ENCODE data around the gene OSBP. TPM values are rescaled to one million over a fixed set of nuclear protein-coding genes. Genes with fewer than 3 reads are reported as not detected.

The OSBP gene, protein sequence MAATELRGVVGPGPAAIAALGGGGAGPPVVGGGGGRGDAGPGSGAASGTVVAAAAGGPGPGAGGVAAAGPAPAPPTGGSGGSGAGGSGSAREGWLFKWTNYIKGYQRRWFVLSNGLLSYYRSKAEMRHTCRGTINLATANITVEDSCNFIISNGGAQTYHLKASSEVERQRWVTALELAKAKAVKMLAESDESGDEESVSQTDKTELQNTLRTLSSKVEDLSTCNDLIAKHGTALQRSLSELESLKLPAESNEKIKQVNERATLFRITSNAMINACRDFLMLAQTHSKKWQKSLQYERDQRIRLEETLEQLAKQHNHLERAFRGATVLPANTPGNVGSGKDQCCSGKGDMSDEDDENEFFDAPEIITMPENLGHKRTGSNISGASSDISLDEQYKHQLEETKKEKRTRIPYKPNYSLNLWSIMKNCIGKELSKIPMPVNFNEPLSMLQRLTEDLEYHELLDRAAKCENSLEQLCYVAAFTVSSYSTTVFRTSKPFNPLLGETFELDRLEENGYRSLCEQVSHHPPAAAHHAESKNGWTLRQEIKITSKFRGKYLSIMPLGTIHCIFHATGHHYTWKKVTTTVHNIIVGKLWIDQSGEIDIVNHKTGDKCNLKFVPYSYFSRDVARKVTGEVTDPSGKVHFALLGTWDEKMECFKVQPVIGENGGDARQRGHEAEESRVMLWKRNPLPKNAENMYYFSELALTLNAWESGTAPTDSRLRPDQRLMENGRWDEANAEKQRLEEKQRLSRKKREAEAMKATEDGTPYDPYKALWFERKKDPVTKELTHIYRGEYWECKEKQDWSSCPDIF
- 50.9 TPM for total RNA-seq
- 10 to 100 TPM; 23.9 to 30.9 (median 27.3) TPM for polyA plus RNA-seq

DNA sequence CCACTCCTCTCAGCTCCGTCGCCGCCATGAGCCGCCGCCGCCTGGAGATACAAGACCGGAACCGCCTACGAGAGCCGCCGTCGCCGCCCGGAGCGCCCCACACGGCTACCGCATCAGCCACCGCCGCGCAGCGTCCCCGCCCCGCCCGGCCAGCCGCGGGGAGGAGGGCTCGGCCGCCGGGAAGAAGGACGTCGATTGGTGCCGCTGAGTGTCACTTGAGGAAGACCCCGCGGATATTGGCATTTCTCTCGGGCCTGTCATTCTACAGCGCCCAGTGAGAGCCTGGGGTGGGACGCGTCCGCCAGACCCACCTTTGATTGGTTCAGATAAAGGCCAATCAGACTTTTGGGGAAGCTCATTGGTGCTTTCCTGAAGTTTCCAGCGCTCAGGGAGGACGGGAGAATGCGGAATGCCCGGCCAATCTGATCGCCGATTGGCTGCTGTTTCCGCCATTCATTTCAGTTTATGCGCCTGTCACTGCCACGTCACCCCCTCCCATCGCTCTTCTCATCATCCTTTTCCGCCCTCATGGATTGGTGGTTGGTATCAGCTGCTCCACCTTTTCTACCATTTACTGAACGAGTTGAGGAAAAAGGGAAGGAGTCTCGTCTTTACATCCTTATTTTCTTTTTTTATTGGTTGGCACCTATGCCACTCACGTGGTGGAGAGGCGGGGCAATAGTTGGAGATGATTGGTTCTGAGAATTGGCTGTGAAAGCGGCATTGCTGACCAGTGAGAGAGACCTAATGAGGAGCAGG is at the start of gene OSBP:
OSBP (minus strand) TSS at position 138 of the 759 bp plus-strand sequence; CDS start at position 28, 110 bp downstream.
- Mint-ChIP-seq H3K36me3 (peaks cover 3% of the 10 kb centered on the region), H3K4me1 (peaks cover 14 to 48% (median 34%) of the 10 kb centered on the region in 4 donors), H3K27me3 (no peaks in the 10 kb centered on the region), H3K27ac (peak within 1 kb of the TSS; percentile 96 to 99 (median 98)), H3K9me3 (no peaks in the 10 kb centered on the region), H3K4me3 (peak within 1 kb of the TSS; percentile 79 to 98 (median 94))
- no peaks in the 10 kb centered on the region for H3K27me3 ChIP-seq (ENCODE audit: control insufficient read depth, insufficient read depth, low read length)
- DNase-seq (peak; percentile 97 to 100 (median 99)), ATAC-seq (ENCODE audit: low read depth in 2 of 2) (peak; percentile 81 to 85)
- H3K36me3 ChIP-seq (ENCODE audit: control insufficient read depth, insufficient read depth, low read length) = peaks cover 10% of the 10 kb centered on the region
- peak within 1 kb of the TSS; percentile 97 for H3K27ac ChIP-seq (ENCODE audit: insufficient read depth, low read length, poor library complexity, severe bottlenecking)
- H3K4me3 ChIP-seq (ENCODE audit: low read depth, low read length) = peak within 1 kb of the TSS; percentile 92
- peaks cover 39% of the 10 kb centered on the region for H3K4me1 ChIP-seq (ENCODE audit: control insufficient read depth, insufficient read depth, low read length, poor library complexity, severe bottlenecking)
- no peaks in the 10 kb centered on the region for H3K9me3 ChIP-seq (ENCODE audit: control insufficient read depth in 2 of 2, low read length in 2 of 2)

DNA sequence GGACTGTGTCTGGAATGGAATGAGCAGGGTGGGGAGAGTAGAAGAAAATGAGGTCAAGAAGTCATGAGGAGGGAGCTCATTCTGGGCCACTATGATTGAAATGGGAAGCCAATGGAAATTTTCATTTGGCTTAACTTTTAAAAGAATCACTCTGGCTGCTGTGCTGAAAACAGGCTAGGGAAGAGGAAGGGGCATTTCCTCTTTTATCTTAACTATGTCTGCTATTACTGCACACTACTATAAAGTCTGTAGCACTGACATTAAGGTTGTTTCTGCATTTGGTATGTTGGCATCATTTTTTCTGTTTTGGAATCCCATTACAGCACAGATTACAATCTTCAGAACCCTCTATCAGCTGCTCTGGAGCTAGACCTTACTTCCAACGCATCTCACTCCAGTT is 45.0 kb upstream of the OSBP start:
- H3K4me1 Mint-ChIP-seq = peaks cover 21 to 43% (median 29%) of the 10 kb centered on the region in 4 donors
- H3K4me3 Mint-ChIP-seq = peak overlapping the region in 1 of 4 donors; percentile 71
- no peak for DNase-seq
- no peaks in the 10 kb centered on the region for H3K9me3 Mint-ChIP-seq
- no peaks in the 10 kb centered on the region for H3K27me3 Mint-ChIP-seq
- no peaks in the 10 kb centered on the region for H3K9me3 ChIP-seq (ENCODE audit: control insufficient read depth in 2 of 2, low read length in 2 of 2)
- no peak for ATAC-seq (ENCODE audit: low read depth in 2 of 2)
- H3K36me3 Mint-ChIP-seq = peaks cover 46% of the 10 kb centered on the region
- H3K27ac ChIP-seq (ENCODE audit: insufficient read depth, low read length, poor library complexity, severe bottlenecking) = no peak overlapping the region
- H3K36me3 ChIP-seq (ENCODE audit: control insufficient read depth, insufficient read depth, low read length) = peaks cover 82% of the 10 kb centered on the region
- peaks cover 21% of the 10 kb centered on the region for H3K4me1 ChIP-seq (ENCODE audit: control insufficient read depth, insufficient read depth, low read length, poor library complexity, severe bottlenecking)
- no peaks in the 10 kb centered on the region for H3K27me3 ChIP-seq (ENCODE audit: control insufficient read depth, insufficient read depth, low read length)
- peak overlapping the region in 2 of 3 donors; percentile 42 to 48 for H3K27ac Mint-ChIP-seq
- H3K4me3 ChIP-seq (ENCODE audit: low read depth, low read length) = no peak overlapping the region

- no peaks in the 10 kb centered on the region for H3K9me3 Mint-ChIP-seq
- Histone ChIP-seq H3K9me3 (ENCODE audit: control insufficient read depth in 2 of 2, low read length in 2 of 2) (no peaks in the 10 kb centered on the region), H3K4me1 (ENCODE audit: control insufficient read depth, insufficient read depth, low read length, poor library complexity, severe bottlenecking) (peaks cover 21% of the 10 kb centered on the region), H3K27ac (ENCODE audit: insufficient read depth, low read length, poor library complexity, severe bottlenecking) (no peak overlapping the region), H3K4me3 (ENCODE audit: low read depth, low read length) (no peak overlapping the region), H3K27me3 (ENCODE audit: control insufficient read depth, insufficient read depth, low read length) (no peaks in the 10 kb centered on the region), H3K36me3 (ENCODE audit: control insufficient read depth, insufficient read depth, low read length) (peaks cover 82% of the 10 kb centered on the region)
- H3K4me1 Mint-ChIP-seq = peaks cover 18 to 37% (median 28%) of the 10 kb centered on the region in 4 donors
- peaks cover 49% of the 10 kb centered on the region for H3K36me3 Mint-ChIP-seq
- no peak overlapping the region for H3K4me3 Mint-ChIP-seq
- no peaks in the 10 kb centered on the region for H3K27me3 Mint-ChIP-seq
- no peak for DNase-seq
- peak overlapping the region in 1 of 3 donors; percentile 12 for H3K27ac Mint-ChIP-seq
- ATAC-seq (ENCODE audit: low read depth in 2 of 2) = no peak
Observed at GRCh38 chr11:59659981-59660380, 44.4 kb upstream of the OSBP start.

DNA sequence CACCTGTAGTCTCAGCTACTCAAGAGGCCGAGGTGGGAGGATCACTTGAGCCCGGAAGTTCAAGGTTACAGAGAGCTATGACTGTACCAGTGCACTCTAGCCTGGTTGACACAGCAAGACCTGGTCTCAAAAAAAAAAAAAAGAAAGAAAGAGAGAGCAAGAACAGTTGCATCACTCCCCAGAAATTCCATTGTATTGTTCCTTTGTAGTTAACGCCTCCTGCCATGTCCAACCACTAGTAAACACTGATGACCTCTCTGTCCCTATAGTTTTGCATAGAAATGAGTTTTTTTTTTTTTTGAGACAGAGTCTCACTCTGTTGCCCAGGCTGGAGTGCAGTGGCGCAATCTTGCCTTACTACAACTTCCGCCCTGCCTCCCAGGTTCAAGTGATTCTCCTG is 42.5 kb upstream of the OSBP start:
- DNase-seq = no peak

DNA sequence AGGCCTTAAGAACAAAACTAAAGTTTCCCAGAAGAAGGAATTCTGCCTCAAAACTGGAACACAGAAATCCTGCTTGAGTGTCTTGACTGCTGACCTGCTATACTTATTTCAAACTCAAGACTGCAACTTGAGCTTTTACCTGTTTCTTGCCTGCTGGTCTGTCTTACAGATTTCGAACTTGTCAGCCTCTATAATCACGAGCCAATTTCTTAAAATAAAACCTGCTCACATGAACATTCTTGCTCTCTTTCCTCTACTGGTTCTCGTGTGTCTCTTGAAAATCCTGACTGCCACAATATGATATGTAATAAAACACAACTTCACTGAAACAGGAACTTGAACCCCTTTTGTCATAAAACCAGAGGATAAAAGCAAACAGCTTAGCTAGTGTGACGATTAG is 39.3 kb upstream of the OSBP start:
- H3K4me1 ChIP-seq (ENCODE audit: control insufficient read depth, insufficient read depth, low read length, poor library complexity, severe bottlenecking) = no peaks in the 10 kb centered on the region
- no peaks in the 10 kb centered on the region for H3K9me3 ChIP-seq (ENCODE audit: control insufficient read depth in 2 of 2, low read length in 2 of 2)
- Mint-ChIP-seq H3K27ac (peak overlapping the region in 1 of 3 donors; percentile 29), H3K36me3 (peaks cover 68% of the 10 kb centered on the region), H3K27me3 (no peaks in the 10 kb centered on the region), H3K4me1 (peaks cover 0 to 4% (median under 1%) of the 10 kb centered on the region in 4 donors), H3K4me3 (no peak overlapping the region), H3K9me3 (no peaks in the 10 kb centered on the region)
- DNase-seq = no peak
- ATAC-seq (ENCODE audit: low read depth in 2 of 2) = no peak
- peaks cover 93% of the 10 kb centered on the region for H3K36me3 ChIP-seq (ENCODE audit: control insufficient read depth, insufficient read depth, low read length)
- no peak overlapping the region for H3K4me3 ChIP-seq (ENCODE audit: low read depth, low read length)
- H3K27ac ChIP-seq (ENCODE audit: insufficient read depth, low read length, poor library complexity, severe bottlenecking) = no peak overlapping the region
- no peaks in the 10 kb centered on the region for H3K27me3 ChIP-seq (ENCODE audit: control insufficient read depth, insufficient read depth, low read length)

More for the DNA sequence above, 42.5 kb upstream of the OSBP start:
- H3K36me3 Mint-ChIP-seq = peaks cover 52% of the 10 kb centered on the region
- Histone ChIP-seq H3K27me3 (ENCODE audit: control insufficient read depth, insufficient read depth, low read length) (no peaks in the 10 kb centered on the region), H3K36me3 (ENCODE audit: control insufficient read depth, insufficient read depth, low read length) (peaks cover 88% of the 10 kb centered on the region), H3K4me3 (ENCODE audit: low read depth, low read length) (no peak overlapping the region), H3K9me3 (ENCODE audit: control insufficient read depth in 2 of 2, low read length in 2 of 2) (no peaks in the 10 kb centered on the region), H3K4me1 (ENCODE audit: control insufficient read depth, insufficient read depth, low read length, poor library complexity, severe bottlenecking) (peaks cover 10% of the 10 kb centered on the region), H3K27ac (ENCODE audit: insufficient read depth, low read length, poor library complexity, severe bottlenecking) (no peak overlapping the region)
- H3K4me3 Mint-ChIP-seq = no peak overlapping the region
- H3K9me3 Mint-ChIP-seq = no peaks in the 10 kb centered on the region
- peaks cover 9 to 20% (median 12%) of the 10 kb centered on the region in 4 donors for H3K4me1 Mint-ChIP-seq
- no peak for ATAC-seq (ENCODE audit: low read depth in 2 of 2)
- no peak overlapping the region for H3K27ac Mint-ChIP-seq
- H3K27me3 Mint-ChIP-seq = no peaks in the 10 kb centered on the region

DNA sequence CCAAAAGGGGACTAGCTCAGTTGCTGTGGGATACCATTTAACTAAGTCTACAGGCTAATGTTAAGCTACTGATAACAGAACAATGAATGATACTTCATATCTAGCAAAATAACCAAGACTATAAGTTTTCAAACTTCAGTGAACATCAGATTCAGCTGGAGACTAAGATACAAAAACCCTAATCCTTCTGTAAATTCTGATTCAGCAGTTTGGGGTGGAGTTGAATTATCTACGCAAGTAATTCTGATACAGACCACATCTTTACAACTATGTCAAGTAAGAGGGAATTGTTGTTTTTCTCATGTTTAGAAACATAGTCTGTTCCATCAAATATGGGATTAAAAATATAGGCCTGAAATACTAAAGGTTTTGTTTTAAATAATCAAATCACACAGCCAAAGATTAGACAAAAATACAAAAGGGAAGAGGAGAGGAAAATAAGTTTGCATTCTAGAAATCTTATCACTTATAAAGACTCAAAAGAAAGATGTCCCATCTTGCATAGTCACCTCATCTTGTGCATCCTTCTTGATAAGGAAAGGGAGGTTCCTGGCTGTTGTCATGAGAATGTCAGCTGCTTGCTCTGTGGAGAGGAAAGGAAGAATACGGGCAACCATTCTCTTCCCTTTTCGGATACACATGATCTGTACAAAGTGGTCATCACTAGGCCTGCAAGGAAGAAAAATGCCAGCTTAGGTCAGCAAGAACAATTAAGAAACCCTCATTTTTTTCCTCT is 31.8 kb upstream of the OSBP start:
- Mint-ChIP-seq H3K36me3 (peaks cover 74% of the 10 kb centered on the region), H3K4me1 (peaks cover 0 to 7% (median 5%) of the 10 kb centered on the region in 4 donors), H3K27me3 (no peaks in the 10 kb centered on the region), H3K27ac (no peak overlapping the region), H3K9me3 (no peaks in the 10 kb centered on the region), H3K4me3 (no peak overlapping the region)
- H3K27ac ChIP-seq (ENCODE audit: insufficient read depth, low read length, poor library complexity, severe bottlenecking) = no peak overlapping the region
- H3K4me3 ChIP-seq (ENCODE audit: low read depth, low read length) = no peak overlapping the region
- no peaks in the 10 kb centered on the region for H3K9me3 ChIP-seq (ENCODE audit: control insufficient read depth in 2 of 2, low read length in 2 of 2)
- peaks cover 96% of the 10 kb centered on the region for H3K36me3 ChIP-seq (ENCODE audit: control insufficient read depth, insufficient read depth, low read length)
- no peaks in the 10 kb centered on the region for H3K4me1 ChIP-seq (ENCODE audit: control insufficient read depth, insufficient read depth, low read length, poor library complexity, severe bottlenecking)
- ATAC-seq (ENCODE audit: low read depth in 2 of 2) (no peak), DNase-seq (no peak)
- no peaks in the 10 kb centered on the region for H3K27me3 ChIP-seq (ENCODE audit: control insufficient read depth, insufficient read depth, low read length)

DNA sequence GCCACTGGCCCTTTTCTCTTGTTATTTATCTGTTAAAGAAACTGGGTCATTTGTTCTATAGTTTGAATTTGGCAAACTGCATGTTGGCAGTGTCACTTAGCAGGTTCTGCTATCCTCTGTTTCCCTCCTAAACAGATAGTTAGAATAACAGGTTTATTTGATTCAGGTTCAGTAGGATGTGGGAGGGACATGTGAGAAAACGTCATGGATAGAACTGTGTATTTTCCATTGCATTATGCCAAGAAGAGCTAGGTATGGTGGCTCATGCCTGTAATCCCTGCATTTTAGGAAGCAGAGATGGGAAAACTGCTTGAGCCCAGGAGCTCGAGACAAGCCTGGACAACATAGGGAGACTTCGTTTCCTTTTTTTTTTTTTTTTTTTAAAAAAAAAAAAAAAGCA is 29.0 kb upstream of the OSBP start:
- DNase-seq (no peak), ATAC-seq (ENCODE audit: low read depth in 2 of 2) (no peak)
- H3K27ac Mint-ChIP-seq = peak overlapping the region in 1 of 3 donors; percentile 26

More for the DNA sequence above, 29.0 kb upstream of the OSBP start:
- Histone ChIP-seq H3K27ac (ENCODE audit: insufficient read depth, low read length, poor library complexity, severe bottlenecking) (no peak overlapping the region), H3K4me1 (ENCODE audit: control insufficient read depth, insufficient read depth, low read length, poor library complexity, severe bottlenecking) (no peaks in the 10 kb centered on the region), H3K4me3 (ENCODE audit: low read depth, low read length) (no peak overlapping the region), H3K27me3 (ENCODE audit: control insufficient read depth, insufficient read depth, low read length) (no peaks in the 10 kb centered on the region), H3K9me3 (ENCODE audit: control insufficient read depth in 2 of 2, low read length in 2 of 2) (no peaks in the 10 kb centered on the region), H3K36me3 (ENCODE audit: control insufficient read depth, insufficient read depth, low read length) (peaks cover 92% of the 10 kb centered on the region)
- Mint-ChIP-seq H3K4me3 (no peak overlapping the region), H3K36me3 (peaks cover 69% of the 10 kb centered on the region), H3K27me3 (no peaks in the 10 kb centered on the region), H3K4me1 (peaks cover 0 to 7% (median 5%) of the 10 kb centered on the region in 4 donors), H3K9me3 (no peaks in the 10 kb centered on the region)
